ENCODE data around the gene DLGAP1.

DNA sequence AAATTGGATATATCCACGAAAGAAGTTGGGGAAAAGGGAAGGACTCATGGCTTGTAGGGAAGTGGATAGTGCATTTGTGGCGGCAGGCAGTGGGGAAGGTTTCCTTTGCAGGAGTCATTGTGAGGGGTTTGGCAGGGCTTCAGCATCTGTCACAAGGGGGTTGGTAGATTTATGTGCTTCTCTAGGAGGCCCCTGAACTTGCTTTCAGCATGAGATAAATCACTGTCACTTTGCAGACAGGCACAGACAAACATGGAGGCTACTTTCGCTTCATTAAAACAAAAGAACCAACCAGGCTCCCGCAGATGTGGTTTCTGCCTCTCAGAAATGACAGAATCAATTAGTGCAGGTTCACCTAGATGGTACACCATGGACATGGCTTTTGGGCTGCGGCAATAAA is 664.4 kb downstream of the DLGAP1 start:
- TF ChIP-seq CTCF (IDR thresholded peaks at IDR 0.05; ENCODE audit: insufficient read depth, low read length, poor library complexity, severe bottlenecking) = no peak
- no peak for TF ChIP-seq EZH2phosphoT487 (conservative IDR thresholded peaks at IDR 0.05; ENCODE audit: low read length)
